Stimulated activated naive B cell treated with anti-CD40 and anti-IgM and Interleukin-4, amounts not matched to agents 10 μg/mL and 1 μg/mL and 100 μg/mL, for 72 hours (primary cell): Measurements from ENCODE around the gene BRK1.
A peak's percentile ranks its signal among the peaks of the same experiment; 100 is the strongest.
"Not testable (repeated sequence)": the region's sequence is repeated elsewhere in the genome, so short reads cannot be mapped to it uniquely, and the experiment has no call there.

ENCODE experiments used
- ATAC-seq, 2 donors: fragments of 150-1000 bp; cut with Tn5 transposase; replicated peaks; 2 replicates each; pipeline ENCODE4 v1.10.0; 2021; ENCODE audit warnings: moderate library complexity in 1 of 2
- DNase-seq: peaks from one replicate; pipeline ENCODE4 v3.0.0; 2021
- H3K27ac Mint-ChIP-seq: one replicate; pipeline ENCODE4 v1.8.0; 2022; ENCODE audit warnings: mild to moderate bottlenecking, mixed read lengths
- H3K27me3 Mint-ChIP-seq, 2 donors: one replicate each; pipeline ENCODE4 v1.8.0; 2022; ENCODE audit warnings: mixed read lengths in 2 of 2
- H3K36me3 Mint-ChIP-seq, 2 donors: one replicate each; pipeline ENCODE4 v1.8.0; 2022; ENCODE audit warnings: mixed read lengths in 2 of 2, mild to moderate bottlenecking in 1 of 2
- H3K4me1 Mint-ChIP-seq, 2 donors: one replicate each; pipeline ENCODE4 v1.8.0; 2022; ENCODE audit warnings: mixed read lengths in 2 of 2, mild to moderate bottlenecking in 1 of 2
- H3K4me3 Mint-ChIP-seq, 2 donors: one replicate each; pipeline ENCODE4 v1.8.0; 2022; ENCODE audit warnings: mild to moderate bottlenecking in 2 of 2, mixed read lengths in 2 of 2, moderate library complexity in 1 of 2
- H3K9me3 Mint-ChIP-seq, 2 donors: one replicate each; pipeline ENCODE4 v1.8.0; 2022; ENCODE audit warnings: mixed read lengths in 2 of 2, mild to moderate bottlenecking in 1 of 2

The BRK1 gene

DNA sequence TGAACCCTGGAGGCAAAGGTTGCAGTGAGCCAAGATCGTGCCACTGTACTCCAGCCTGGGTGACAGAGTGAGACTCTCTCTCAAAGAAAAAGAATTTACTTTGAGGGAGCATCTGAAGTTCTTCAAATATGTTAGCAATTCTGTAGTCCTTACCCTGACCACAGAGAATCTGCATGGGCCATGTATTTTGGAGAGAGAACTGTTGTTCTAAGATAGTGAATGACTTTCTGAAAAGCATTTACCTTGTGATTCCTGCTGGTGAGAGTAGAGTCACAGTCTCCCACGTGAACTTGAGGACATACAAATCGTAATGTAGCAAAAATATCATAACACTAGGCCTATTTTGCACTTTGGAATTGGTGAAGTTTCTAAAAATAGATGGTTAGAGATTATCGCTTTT, 3.9 kb downstream of the BRK1 start:
- Mint-ChIP-seq H3K27ac (no peak overlapping the region), H3K27me3 (no peaks in the 10 kb centered on the region), H3K36me3 (peaks cover 21 to 28% of the 10 kb centered on the region in 2 donors), H3K9me3 (no peaks in the 10 kb centered on the region), H3K4me3 (no peak overlapping the region), H3K4me1 (peaks cover 22 to 54% of the 10 kb centered on the region in 2 donors)
- ATAC-seq = no peak
- no peak for DNase-seq

GRCh38 chr3:10121064-10121463, 5.6 kb downstream of the BRK1 start:
- H3K4me1 Mint-ChIP-seq = peaks cover 24 to 51% of the 10 kb centered on the region in 2 donors
- H3K36me3 Mint-ChIP-seq = peaks cover 24 to 37% of the 10 kb centered on the region in 2 donors
- no peaks in the 10 kb centered on the region for H3K9me3 Mint-ChIP-seq
- H3K4me3 Mint-ChIP-seq = no peak overlapping the region
- DNase-seq = no peak
- no peak for ATAC-seq
- H3K27ac Mint-ChIP-seq = no peak overlapping the region
- no peaks in the 10 kb centered on the region for H3K27me3 Mint-ChIP-seq

DNA sequence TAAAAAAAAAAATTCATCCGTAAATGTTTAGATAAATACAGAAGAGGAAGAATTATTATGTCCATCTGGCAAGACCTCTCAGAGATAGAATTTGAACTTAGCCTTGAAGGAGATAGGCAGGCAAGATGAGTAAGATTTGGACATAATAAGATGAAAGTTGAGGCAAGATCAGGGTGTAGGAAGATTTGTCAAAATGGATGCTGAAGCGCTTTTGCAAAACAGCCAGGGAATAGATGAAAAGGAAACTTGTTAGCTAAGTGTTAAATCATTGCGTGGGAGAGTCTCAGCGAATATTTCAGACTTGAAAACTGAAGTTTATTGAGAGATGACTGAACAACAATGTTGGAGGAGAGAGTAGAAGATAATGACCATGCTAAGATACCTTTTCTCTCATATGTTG, 7.2 kb downstream of the BRK1 start:
- no peak for ATAC-seq
- no peak for DNase-seq
- H3K27me3 Mint-ChIP-seq = no peaks in the 10 kb centered on the region
- H3K9me3 Mint-ChIP-seq = no peaks in the 10 kb centered on the region
- peaks cover 35 to 44% of the 10 kb centered on the region in 2 donors for H3K36me3 Mint-ChIP-seq
- H3K4me1 Mint-ChIP-seq = peaks cover 20 to 46% of the 10 kb centered on the region in 2 donors
- no peak overlapping the region for H3K27ac Mint-ChIP-seq
- H3K4me3 Mint-ChIP-seq = no peak overlapping the region

GRCh38 chr3:10135872-10136271, 20.4 kb downstream of the BRK1 start:
- not testable (repeated sequence) for DNase-seq, H3K4me3 Mint-ChIP-seq, H3K36me3 Mint-ChIP-seq, H3K27me3 Mint-ChIP-seq, H3K4me1 Mint-ChIP-seq, ATAC-seq, H3K27ac Mint-ChIP-seq, H3K9me3 Mint-ChIP-seq

- Mint-ChIP-seq H3K4me3 (no peak overlapping the region), H3K4me1 (peaks cover 0 to 1% of the 10 kb centered on the region in 2 donors), H3K9me3 (peaks cover 0 to 2% of the 10 kb centered on the region in 2 donors), H3K27me3 (no peaks in the 10 kb centered on the region), H3K27ac (no peak overlapping the region), H3K36me3 (peaks cover 0 to 1% of the 10 kb centered on the region in 2 donors)
- DNase-seq (no peak), ATAC-seq (no peak)
Observed at GRCh38 chr3:10136426-10137005, 21.0 kb downstream of the BRK1 start.

- H3K27ac Mint-ChIP-seq = no peak overlapping the region
- DNase-seq = no peak
- H3K27me3 Mint-ChIP-seq = no peaks in the 10 kb centered on the region
- peaks cover 0 to 2% of the 10 kb centered on the region in 2 donors for H3K9me3 Mint-ChIP-seq
- H3K36me3 Mint-ChIP-seq = peaks cover 3% of the 10 kb centered on the region in 2 donors
- no peak for ATAC-seq
- no peak overlapping the region for H3K4me3 Mint-ChIP-seq
- peaks cover 0 to 1% of the 10 kb centered on the region in 2 donors for H3K4me1 Mint-ChIP-seq
Observed at GRCh38 chr3:10137178-10137577, 21.7 kb downstream of the BRK1 start.

GRCh38 chr3:10140996-10141546, 25.6 kb downstream of the BRK1 start:
- DNase-seq (no peak), ATAC-seq (peak in 1 of 2 donors; percentile 1)
- Mint-ChIP-seq H3K4me1 (peaks cover 12 to 26% of the 10 kb centered on the region in 2 donors), H3K4me3 (peak overlapping the region; percentile 90 to 95), H3K27ac (peak overlapping the region; percentile 99), H3K27me3 (no peaks in the 10 kb centered on the region), H3K36me3 (peaks cover 17 to 19% of the 10 kb centered on the region in 2 donors), H3K9me3 (no peaks in the 10 kb centered on the region)

- Mint-ChIP-seq H3K36me3 (peaks cover 17 to 26% of the 10 kb centered on the region in 2 donors), H3K9me3 (no peaks in the 10 kb centered on the region), H3K4me3 (peak overlapping the region; percentile 90 to 95), H3K27me3 (no peaks in the 10 kb centered on the region), H3K27ac (peak overlapping the region; percentile 99), H3K4me1 (peaks cover 15 to 35% of the 10 kb centered on the region in 2 donors)
- no peak for DNase-seq
- ATAC-seq = no peak
Observed at GRCh38 chr3:10142707-10143560, 27.5 kb downstream of the BRK1 start.

- Mint-ChIP-seq H3K36me3 (peaks cover 29 to 43% of the 10 kb centered on the region in 2 donors), H3K4me1 (peaks cover 22 to 52% of the 10 kb centered on the region in 2 donors), H3K9me3 (peaks cover 0 to 3% of the 10 kb centered on the region in 2 donors), H3K27me3 (no peaks in the 10 kb centered on the region), H3K27ac (peak overlapping the region; percentile 67), H3K4me3 (peak overlapping the region; percentile 41 to 59)
- ATAC-seq (no peak), DNase-seq (no peak)
Observed at GRCh38 chr3:10145685-10146084, 30.2 kb downstream of the BRK1 start.

GRCh38 chr3:10149226-10149625, 33.8 kb downstream of the BRK1 start:
- ATAC-seq (peak; percentile 61 to 96), DNase-seq (no peak)
- Mint-ChIP-seq H3K4me3 (peak overlapping the region; percentile 21 to 70), H3K27me3 (no peaks in the 10 kb centered on the region), H3K9me3 (peaks cover 0 to 3% of the 10 kb centered on the region in 2 donors), H3K27ac (peak overlapping the region; percentile 73), H3K36me3 (peaks cover 24 to 34% of the 10 kb centered on the region in 2 donors), H3K4me1 (peaks cover 16 to 37% of the 10 kb centered on the region in 2 donors)

DNA sequence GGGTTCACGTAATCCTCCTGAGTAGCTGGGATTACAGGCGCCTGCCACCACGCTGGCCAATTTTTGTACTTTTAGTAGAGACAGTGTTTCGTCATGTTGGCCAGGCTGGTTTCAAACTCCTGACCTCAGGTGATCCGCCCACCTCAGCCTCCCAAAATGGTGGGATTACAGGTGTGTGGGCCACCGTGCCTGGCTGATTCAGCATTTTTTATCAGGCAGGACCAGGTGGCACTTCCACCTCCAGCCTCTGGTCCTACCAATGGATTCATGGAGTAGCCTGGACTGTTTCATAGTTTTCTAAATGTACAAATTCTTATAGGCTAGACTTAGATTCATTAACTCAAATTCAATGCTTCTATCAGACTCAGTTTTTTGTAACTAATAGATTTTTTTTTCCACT, 35.5 kb downstream of the BRK1 start:
- Mint-ChIP-seq H3K27me3 (no peaks in the 10 kb centered on the region), H3K9me3 (peaks cover 0 to 3% of the 10 kb centered on the region in 2 donors), H3K36me3 (peaks cover 25 to 32% of the 10 kb centered on the region in 2 donors), H3K4me3 (no peak overlapping the region), H3K4me1 (peaks cover 11 to 27% of the 10 kb centered on the region in 2 donors), H3K27ac (no peak overlapping the region)
- DNase-seq = no peak
- no peak for ATAC-seq

DNA sequence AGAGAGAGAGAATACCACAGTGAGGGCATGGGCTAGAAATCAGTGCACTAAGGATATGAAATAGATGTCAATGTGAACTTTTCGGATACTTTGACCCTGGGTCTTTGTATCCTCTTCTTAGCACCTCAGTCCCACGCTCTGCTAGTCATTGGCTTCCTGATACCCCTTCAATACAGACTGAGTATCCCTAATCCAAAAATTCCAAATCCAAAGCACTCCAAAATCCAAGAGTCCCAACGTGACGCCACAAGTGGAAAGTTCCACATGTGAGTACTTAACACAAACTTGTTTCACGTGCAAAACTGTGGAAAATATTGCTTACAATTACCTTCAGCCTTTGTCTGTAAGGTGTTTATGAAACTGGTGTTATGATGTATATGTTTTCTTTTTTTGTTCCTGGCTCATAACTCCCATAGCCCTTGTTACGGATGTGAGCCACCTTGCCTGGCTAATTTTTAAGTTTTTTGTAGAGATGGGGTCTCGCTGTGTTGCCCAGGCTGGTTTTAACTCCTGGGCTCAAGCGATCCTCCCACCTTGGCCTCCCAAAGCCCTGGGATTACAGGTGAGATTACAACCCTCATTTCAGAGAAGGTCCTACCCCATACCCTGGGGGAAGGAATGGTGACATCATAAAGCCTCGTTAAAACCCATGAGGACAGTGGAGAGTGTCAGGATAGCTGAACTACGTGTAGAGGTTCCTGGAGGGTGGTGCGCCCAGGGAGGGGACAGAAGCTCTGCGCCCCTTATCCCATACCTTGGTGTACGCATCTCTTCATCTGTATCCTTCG, 39.1 kb downstream of the BRK1 start:
- no peak for ATAC-seq

GRCh38 chr3:10155123-10155472, 39.6 kb downstream of the BRK1 start:
- ATAC-seq = no peak
- Mint-ChIP-seq H3K27me3 (no peaks in the 10 kb centered on the region), H3K27ac (no peak overlapping the region), H3K4me1 (peaks cover 1 to 2% of the 10 kb centered on the region in 2 donors), H3K4me3 (no peak overlapping the region), H3K36me3 (peaks cover 15 to 17% of the 10 kb centered on the region in 2 donors), H3K9me3 (no peaks in the 10 kb centered on the region)
- DNase-seq = no peak

More for the DNA sequence above, 39.1 kb downstream of the BRK1 start:
- H3K27me3 Mint-ChIP-seq = no peaks in the 10 kb centered on the region
- peaks cover 3 to 7% of the 10 kb centered on the region in 2 donors for H3K4me1 Mint-ChIP-seq
- H3K36me3 Mint-ChIP-seq = peaks cover 20 to 23% of the 10 kb centered on the region in 2 donors
- H3K4me3 Mint-ChIP-seq = no peak overlapping the region
- H3K9me3 Mint-ChIP-seq = no peaks in the 10 kb centered on the region
- no peak for DNase-seq
- no peak overlapping the region for H3K27ac Mint-ChIP-seq

DNA sequence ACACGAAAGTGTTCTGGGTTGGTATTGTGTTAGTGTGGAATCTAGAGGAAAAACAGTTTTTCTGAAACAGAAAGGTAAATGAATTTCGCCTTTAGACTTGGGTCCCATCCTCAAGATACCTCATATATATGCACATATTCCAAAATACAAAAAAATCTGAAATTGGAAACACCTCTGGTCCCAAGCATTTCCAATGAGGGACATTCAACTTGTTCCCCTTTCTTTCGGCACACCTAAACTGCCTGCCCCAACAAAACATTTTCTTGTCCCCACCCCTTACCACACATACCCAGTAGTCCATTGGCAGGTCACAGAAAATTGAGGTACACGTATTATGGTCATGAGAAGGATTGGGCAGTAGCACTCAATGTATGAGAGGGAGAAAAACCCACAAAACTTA, 40.2 kb downstream of the BRK1 start:
- H3K9me3 Mint-ChIP-seq = no peaks in the 10 kb centered on the region
- DNase-seq (no peak), ATAC-seq (no peak)
- no peaks in the 10 kb centered on the region for H3K27me3 Mint-ChIP-seq
- H3K4me3 Mint-ChIP-seq = no peak overlapping the region
- H3K27ac Mint-ChIP-seq = no peak overlapping the region
- H3K36me3 Mint-ChIP-seq = peaks cover 13 to 14% of the 10 kb centered on the region in 2 donors
- peaks cover 0 to 1% of the 10 kb centered on the region in 2 donors for H3K4me1 Mint-ChIP-seq
